GM23248 (cell line): ENCODE data around the gene PLA2R1.

Experiments
- EZH2 ChIP-seq: fragments of 200-600 bp; sonication (generic); IDR thresholded peaks from 2 replicates; pipeline ENCODE4 v1.6.1; 2018; ENCODE audit warnings: antibody characterized with exemption, mild to moderate bottlenecking; ENCODE audit not compliant: insufficient read depth, poor library complexity, severe bottlenecking
- EZH2phosphoT487 ChIP-seq: fragments of 200-600 bp; sonication (generic); IDR thresholded peaks from 2 replicates; pipeline ENCODE4 v1.6.1; 2018; ENCODE audit warnings: antibody characterized with exemption, moderate library complexity, mild to moderate bottlenecking, low read depth; ENCODE audit not compliant: insufficient read depth

DNA sequence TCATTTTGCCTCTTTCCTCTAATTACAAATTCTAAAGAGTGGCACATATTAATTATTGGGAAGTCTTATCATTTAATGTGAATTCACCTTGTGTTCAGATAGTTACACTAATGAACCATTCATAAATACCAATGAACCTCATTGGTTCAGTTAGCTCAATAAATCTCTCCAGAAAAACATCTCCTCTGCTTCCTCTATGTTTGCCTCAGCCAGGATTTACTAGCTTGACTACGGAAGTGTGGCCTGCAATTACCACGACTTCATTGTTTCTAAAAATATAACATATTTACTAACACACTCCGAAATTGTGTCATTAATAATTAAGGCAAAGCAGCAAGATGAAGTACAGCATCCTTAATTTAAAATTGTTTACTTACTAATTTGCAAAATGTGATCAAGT is 103.3 kb downstream of the PLA2R1 start:
- TF ChIP-seq EZH2, result no peak
- TF ChIP-seq EZH2phosphoT487, result no peak
